NT2/D1 (cell line): Measurements from ENCODE around the gene ZNF536.

Source experiments
- DNase-seq: peaks from one replicate; pipeline ENCODE4 v3.0.0-alpha.2; 2011; ENCODE audit warnings: low read depth, low spot score
- H3K27me3 ChIP-seq: 2 replicates; pipeline ENCODE4 v1.6.0; 2011; ENCODE audit warnings: mild to moderate bottlenecking; ENCODE audit not compliant: insufficient read length, insufficient read depth
- H3K36me3 ChIP-seq: 2 replicates; pipeline ENCODE4 v1.6.1; 2011; ENCODE audit warnings: mild to moderate bottlenecking, low read length, mixed read lengths; ENCODE audit not compliant: insufficient read depth, insufficient read length
- H3K4me1 ChIP-seq: 2 replicates; pipeline ENCODE4 v1.5.1; 2011; ENCODE audit not compliant: insufficient read depth, insufficient read length
- H3K4me3 ChIP-seq: 2 replicates; pipeline ENCODE4 v1.5.1; 2011; ENCODE audit warnings: low read depth; ENCODE audit not compliant: insufficient read length
- H3K9ac ChIP-seq: 2 replicates; pipeline ENCODE4 v1.6.0; 2011; ENCODE audit warnings: low read depth; ENCODE audit not compliant: insufficient read length
- H3K9me3 ChIP-seq: 2 replicates; pipeline ENCODE4 v1.5.1; 2011; ENCODE audit warnings: mild to moderate bottlenecking, low read length; ENCODE audit not compliant: insufficient read depth
- SUZ12 ChIP-seq: IDR thresholded peaks from 2 replicates; pipeline ENCODE4 v1.6.1; 2011; ENCODE audit not compliant: insufficient read length, insufficient read depth; ENCODE audit errors: extremely low read depth
- YY1 ChIP-seq: IDR thresholded peaks from 2 replicates; pipeline ENCODE4 v1.6.1; 2011; ENCODE audit not compliant: insufficient read length, insufficient read depth
- ZNF274 ChIP-seq: IDR thresholded peaks from 2 replicates; pipeline ENCODE4 v1.6.1; 2011; ENCODE audit warnings: mild to moderate bottlenecking, low read depth, low read length

Gene ZNF536

GRCh38 chr19:30336290-30336689 lies 35.9 kb upstream of the ZNF536 start:
- Histone ChIP-seq H3K4me1 (no peaks in the 10 kb centered on the region), H3K36me3 (no peaks in the 10 kb centered on the region), H3K9me3 (no peaks in the 10 kb centered on the region), H3K9ac (no peak overlapping the region), H3K27me3 (no peaks in the 10 kb centered on the region), H3K4me3 (no peak overlapping the region)
- no peak for DNase-seq
- TF ChIP-seq SUZ12 (no peak), YY1 (no peak), ZNF274 (no peak)

DNA sequence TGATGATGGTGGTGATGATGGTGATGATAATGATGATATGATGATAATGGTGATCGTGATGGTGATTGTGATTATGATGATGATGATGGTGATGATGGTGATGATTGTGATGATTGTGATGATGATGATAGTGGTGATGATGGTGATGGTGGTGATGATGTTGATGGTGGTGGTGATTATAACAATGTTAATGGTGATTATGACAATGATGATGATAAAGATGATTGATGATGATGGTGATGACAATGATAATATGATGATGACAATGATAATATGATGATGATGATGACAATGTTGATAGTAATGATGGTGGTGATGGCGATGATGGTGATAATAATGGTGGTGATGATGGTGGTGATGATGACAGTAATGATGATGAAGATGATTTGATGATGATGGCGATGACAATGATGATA lies 34.1 kb upstream of the ZNF536 start:
- H3K27me3 ChIP-seq = no peaks in the 10 kb centered on the region

GRCh38 chr19:30338878-30339623 lies 33.1 kb upstream of the ZNF536 start:
- Histone ChIP-seq H3K27me3 (no peaks in the 10 kb centered on the region), H3K36me3 (no peaks in the 10 kb centered on the region), H3K9ac (no peak overlapping the region), H3K4me1 (no peaks in the 10 kb centered on the region), H3K4me3 (no peak overlapping the region), H3K9me3 (no peaks in the 10 kb centered on the region)
- DNase-seq = no peak
- no peak for TF ChIP-seq ZNF274
- TF ChIP-seq YY1 = no peak
- TF ChIP-seq SUZ12 = no peak

More for the DNA sequence above, 34.1 kb upstream of the ZNF536 start:
- Histone ChIP-seq H3K4me3 (no peak overlapping the region), H3K36me3 (no peaks in the 10 kb centered on the region), H3K4me1 (no peaks in the 10 kb centered on the region), H3K9me3 (no peaks in the 10 kb centered on the region), H3K9ac (no peak overlapping the region)
- TF ChIP-seq SUZ12 (no peak), YY1 (no peak), ZNF274 (no peak)
- DNase-seq = no peak

DNA sequence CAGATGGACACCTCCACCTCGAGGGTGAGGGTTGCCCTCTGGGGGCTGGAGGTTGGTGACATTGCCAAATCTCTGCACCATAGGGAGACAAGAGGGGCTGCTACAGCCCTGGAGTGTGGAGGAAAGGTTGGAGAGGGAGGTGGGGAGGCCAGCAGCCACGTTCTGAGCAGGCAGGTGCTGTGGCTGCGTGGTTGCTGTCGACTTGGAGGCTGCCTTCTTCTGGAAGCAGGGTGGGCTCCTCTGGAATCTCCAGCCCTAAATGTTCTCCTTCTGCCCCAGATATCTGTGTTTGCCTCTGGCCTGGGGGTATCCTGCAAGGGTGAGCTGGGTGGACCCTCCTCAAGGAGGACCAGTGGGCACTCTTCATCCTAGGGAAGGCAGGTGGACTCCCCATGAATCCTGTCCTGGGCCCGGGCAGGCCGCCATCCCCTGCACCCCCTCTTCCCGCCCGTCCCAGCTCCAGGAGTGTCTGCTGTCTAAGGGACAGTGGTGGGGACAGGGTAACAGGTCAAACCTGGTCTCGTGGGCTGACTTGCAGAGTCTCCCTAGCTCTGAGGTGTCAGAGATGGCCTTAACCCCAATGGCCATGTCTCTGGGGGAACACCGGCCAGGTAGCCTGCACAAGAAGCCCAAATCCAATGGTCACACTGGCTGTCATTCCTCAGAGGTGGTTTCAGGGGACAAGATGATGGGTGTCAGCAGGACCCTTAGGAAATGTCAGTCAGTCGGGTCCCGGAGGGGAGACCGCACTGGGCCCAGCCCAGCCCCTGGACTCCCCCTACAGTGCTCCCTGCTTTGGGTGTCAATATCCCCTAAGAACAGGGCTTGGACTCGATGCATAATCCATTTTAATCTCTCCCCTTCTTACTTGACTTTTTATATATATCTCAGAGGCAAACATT lies 32.3 kb upstream of the ZNF536 start:
- TF ChIP-seq SUZ12 (no peak), ZNF274 (no peak), YY1 (no peak)
- H3K9me3 ChIP-seq = no peaks in the 10 kb centered on the region
- H3K36me3 ChIP-seq = no peaks in the 10 kb centered on the region
- no peak overlapping the region for H3K9ac ChIP-seq
- H3K27me3 ChIP-seq = no peaks in the 10 kb centered on the region
- DNase-seq = no peak
- no peak overlapping the region for H3K4me3 ChIP-seq
- no peaks in the 10 kb centered on the region for H3K4me1 ChIP-seq

DNA sequence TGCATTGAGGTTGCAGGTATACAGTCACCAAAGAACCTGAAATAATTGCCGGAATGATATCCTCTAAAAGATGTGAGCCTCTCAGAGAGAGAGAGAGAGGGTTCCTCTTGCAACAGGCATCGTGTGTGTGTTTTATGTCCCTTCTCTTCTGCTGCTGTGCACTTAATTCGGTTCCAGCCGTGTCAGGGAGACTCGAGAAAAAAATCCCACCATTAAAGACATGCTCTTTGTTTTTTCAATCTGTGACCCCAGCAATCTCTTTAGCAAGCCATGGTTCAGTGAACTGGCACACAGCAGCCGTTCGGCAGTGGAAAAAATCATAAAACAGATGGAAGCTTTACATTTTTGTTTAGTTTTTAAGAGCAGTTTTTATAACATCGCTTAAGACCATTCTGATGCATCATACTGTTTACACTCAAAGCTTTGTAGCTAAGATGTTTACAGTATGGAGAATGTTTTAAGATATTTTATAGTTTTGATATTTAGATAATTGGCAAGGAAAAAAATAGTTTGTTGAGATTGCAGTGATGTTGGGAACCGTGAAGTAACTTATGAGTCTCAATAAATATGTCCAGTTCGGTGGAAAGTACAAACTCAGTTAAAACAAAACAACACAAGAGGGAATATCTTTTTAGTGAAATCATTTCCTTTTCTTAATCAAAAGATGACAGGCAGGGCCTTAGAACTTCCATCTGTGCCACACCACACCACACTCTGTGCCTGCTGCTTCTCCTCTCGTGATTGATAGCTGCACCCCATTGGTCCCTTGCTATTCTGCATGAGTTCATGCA lies 31.2 kb upstream of the ZNF536 start:
- no peak for DNase-seq
- TF ChIP-seq YY1 (no peak), SUZ12 (no peak), ZNF274 (no peak)
- no peak overlapping the region for H3K4me3 ChIP-seq
- no peaks in the 10 kb centered on the region for H3K4me1 ChIP-seq
- no peaks in the 10 kb centered on the region for H3K27me3 ChIP-seq
- H3K36me3 ChIP-seq = no peaks in the 10 kb centered on the region
- H3K9me3 ChIP-seq = no peaks in the 10 kb centered on the region
- no peak overlapping the region for H3K9ac ChIP-seq

DNA sequence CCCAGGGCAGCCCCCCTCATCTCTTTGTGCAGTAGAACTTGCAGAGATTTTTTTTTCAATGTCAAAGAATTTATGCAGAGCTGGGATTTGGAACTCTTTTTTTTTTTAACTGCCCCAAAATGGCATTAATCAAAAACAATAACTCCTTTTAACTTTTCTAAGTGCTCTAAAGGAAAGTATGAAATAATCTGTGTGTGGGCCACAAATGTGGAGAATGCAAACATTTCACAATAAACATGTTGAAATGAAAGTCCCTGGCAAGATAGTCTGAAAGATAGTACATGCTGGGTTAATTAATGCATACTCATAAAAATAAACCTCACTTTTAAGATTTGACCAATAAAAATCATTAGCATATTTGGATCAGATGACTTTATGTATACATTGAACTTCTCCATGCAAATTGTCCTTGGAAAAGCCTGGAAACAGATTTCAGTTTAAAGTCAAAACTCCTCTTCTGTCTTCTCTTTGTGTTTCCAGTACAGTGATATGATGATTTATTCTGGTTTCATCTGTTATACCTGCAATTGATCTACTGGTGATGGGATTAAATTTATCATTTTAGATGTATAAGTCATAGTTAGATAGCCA lies 30.5 kb upstream of the ZNF536 start:
- H3K4me3 ChIP-seq = no peak overlapping the region
- no peak for TF ChIP-seq SUZ12
- TF ChIP-seq YY1 = no peak
- no peak for TF ChIP-seq ZNF274

More for the DNA sequence above, 30.5 kb upstream of the ZNF536 start:
- no peak for DNase-seq
- no peaks in the 10 kb centered on the region for H3K27me3 ChIP-seq
- H3K9me3 ChIP-seq = no peaks in the 10 kb centered on the region
- H3K9ac ChIP-seq = no peak overlapping the region
- H3K36me3 ChIP-seq = no peaks in the 10 kb centered on the region
- no peaks in the 10 kb centered on the region for H3K4me1 ChIP-seq
